HL-60 (cell line): ENCODE measurements around the gene CD82.
"Not testable (repeated sequence)": the region's sequence is repeated elsewhere in the genome, so short reads cannot be mapped to it uniquely, and the experiment has no call there.

Experiments used
- DNase-seq, 2 experiments: peaks; one replicate each; pipeline ENCODE4 v3.0.0-alpha.2; 2010 to 2020; ENCODE audit warnings: low read depth in 1 of 2, low spot score in 1 of 2
- H3K27ac ChIP-seq: fragments of 250-450 bp; sonication (Bioruptor Pico); replicated peaks from 2 replicates; pipeline ENCODE4 v1.5.1; 2020; ENCODE audit warnings: mild to moderate bottlenecking, moderate library complexity
- H3K27me3 ChIP-seq: fragments of 250-450 bp; sonication (Bioruptor Pico); 2 replicates; pipeline ENCODE4 v1.5.1; 2021; ENCODE audit warnings: mild to moderate bottlenecking, moderate library complexity; ENCODE audit not compliant: insufficient read depth, poor library complexity, severe bottlenecking
- H3K4me3 ChIP-seq: replicated peaks from 2 replicates; pipeline ENCODE4 v1.5.1; 2011; ENCODE audit warnings: mild to moderate bottlenecking, control low read depth, low read length; ENCODE audit not compliant: insufficient read depth
- CTCF ChIP-seq: IDR thresholded peaks from one replicate; pipeline ENCODE4 v1.5.1; 2011; ENCODE audit warnings: low read length, control low read depth, inconsistent platforms; ENCODE audit not compliant: insufficient read depth
- GABPA ChIP-seq: IDR thresholded peaks from 2 replicates; pipeline ENCODE4 v1.6.1; 2012; ENCODE audit warnings: low read depth
- POLR2AphosphoS5 ChIP-seq: IDR thresholded peaks from 2 replicates; pipeline ENCODE4 v1.6.1; 2012; ENCODE audit warnings: low read depth
- SPI1 ChIP-seq: IDR thresholded peaks from 2 replicates; pipeline ENCODE4 v1.6.1; 2012; ENCODE audit warnings: low read depth, mild to moderate bottlenecking, borderline replicate concordance
- TF ChIP-seq, protein P1 (sequence below): IDR thresholded peaks from 2 replicates; pipeline ENCODE4 v1.6.1; 2012; ENCODE audit warnings: low read depth; ENCODE audit not compliant: insufficient replicate concordance

CD82 gene

GRCh38 chr11:44542372-44542771, 23.1 kb upstream of the CD82 start:
- TF ChIP-seq CTCF (no peak), POLR2AphosphoS5 (no peak), GABPA (no peak), SPI1 (no peak)
- TF ChIP-seq, protein P1, sequence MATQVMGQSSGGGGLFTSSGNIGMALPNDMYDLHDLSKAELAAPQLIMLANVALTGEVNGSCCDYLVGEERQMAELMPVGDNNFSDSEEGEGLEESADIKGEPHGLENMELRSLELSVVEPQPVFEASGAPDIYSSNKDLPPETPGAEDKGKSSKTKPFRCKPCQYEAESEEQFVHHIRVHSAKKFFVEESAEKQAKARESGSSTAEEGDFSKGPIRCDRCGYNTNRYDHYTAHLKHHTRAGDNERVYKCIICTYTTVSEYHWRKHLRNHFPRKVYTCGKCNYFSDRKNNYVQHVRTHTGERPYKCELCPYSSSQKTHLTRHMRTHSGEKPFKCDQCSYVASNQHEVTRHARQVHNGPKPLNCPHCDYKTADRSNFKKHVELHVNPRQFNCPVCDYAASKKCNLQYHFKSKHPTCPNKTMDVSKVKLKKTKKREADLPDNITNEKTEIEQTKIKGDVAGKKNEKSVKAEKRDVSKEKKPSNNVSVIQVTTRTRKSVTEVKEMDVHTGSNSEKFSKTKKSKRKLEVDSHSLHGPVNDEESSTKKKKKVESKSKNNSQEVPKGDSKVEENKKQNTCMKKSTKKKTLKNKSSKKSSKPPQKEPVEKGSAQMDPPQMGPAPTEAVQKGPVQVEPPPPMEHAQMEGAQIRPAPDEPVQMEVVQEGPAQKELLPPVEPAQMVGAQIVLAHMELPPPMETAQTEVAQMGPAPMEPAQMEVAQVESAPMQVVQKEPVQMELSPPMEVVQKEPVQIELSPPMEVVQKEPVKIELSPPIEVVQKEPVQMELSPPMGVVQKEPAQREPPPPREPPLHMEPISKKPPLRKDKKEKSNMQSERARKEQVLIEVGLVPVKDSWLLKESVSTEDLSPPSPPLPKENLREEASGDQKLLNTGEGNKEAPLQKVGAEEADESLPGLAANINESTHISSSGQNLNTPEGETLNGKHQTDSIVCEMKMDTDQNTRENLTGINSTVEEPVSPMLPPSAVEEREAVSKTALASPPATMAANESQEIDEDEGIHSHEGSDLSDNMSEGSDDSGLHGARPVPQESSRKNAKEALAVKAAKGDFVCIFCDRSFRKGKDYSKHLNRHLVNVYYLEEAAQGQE, result no peak
- H3K4me3 ChIP-seq, result no peak overlapping the region
- no peak overlapping the region for H3K27ac ChIP-seq
- H3K27me3 ChIP-seq, result no peaks in the 10 kb centered on the region
- DNase-seq, result no peak

DNA sequence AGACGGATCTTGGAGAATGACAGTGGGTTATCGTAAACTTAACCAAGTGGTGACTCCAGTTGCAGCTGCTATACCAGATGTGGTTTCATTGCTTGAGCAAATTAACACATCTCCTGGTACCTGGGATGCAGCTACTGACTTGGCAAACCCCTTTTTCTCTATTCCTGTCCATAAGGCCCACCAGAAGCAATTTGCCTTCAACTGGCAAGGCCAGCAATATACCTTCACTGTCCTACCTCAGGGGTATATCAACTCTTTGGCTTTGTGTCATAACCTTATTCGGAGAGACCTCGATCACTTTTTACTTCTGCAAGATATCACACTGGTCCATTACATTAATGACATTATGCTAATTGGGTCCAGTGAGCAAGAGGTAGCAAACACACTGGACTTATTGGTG, 18.5 kb upstream of the CD82 start:
- not testable (repeated sequence) for H3K27ac ChIP-seq, H3K27me3 ChIP-seq, DNase-seq, H3K4me3 ChIP-seq

GRCh38 chr11:44547534-44547933, 17.9 kb upstream of the CD82 start:
- H3K27ac ChIP-seq, H3K4me3 ChIP-seq, DNase-seq, H3K27me3 ChIP-seq: not testable (repeated sequence)

DNA sequence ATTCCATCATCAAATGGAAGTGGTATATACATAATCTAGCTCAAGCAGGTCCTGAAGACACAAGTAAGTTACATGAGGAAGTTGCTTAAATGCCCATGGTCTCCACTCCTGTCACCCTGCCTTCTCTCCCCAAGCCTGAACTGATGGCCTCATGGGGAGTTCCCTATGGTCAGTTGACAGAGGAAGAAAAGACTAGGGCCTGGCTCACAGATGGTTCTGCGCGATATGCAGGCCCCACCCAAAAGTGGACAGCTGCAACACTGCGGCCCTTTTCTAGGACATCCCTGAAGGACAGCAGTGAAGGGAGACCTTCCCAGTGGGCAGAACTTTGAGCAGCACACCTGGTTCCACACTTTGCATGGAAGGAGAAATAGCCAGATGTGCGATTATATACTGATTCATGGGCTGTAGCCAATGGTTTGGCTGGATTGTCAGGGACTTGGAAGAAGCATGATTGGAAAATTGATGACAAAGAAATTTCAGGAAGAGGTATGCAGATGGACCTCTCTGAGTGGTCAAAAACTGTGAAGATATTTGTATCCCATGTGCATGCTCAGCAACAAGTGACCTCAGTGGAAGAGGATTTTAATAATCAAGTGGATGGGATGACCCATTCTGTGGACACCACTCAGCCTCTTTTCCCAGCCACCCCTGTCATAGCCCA, 17.3 kb upstream of the CD82 start:
- Histone ChIP-seq H3K4me3 (no peak overlapping the region), H3K27me3 (no peaks in the 10 kb centered on the region), H3K27ac (no peak overlapping the region)
- TF ChIP-seq SPI1 (no peak), CTCF (no peak), GABPA (no peak), POLR2AphosphoS5 (no peak)
- TF ChIP-seq, protein P1, result no peak
- no peak for DNase-seq

GRCh38 chr11:44548961-44549749, 16.3 kb upstream of the CD82 start:
- DNase-seq, H3K4me3 ChIP-seq, H3K27ac ChIP-seq, H3K27me3 ChIP-seq: not testable (repeated sequence)
